Parathyroid adenoma (tissue), 2 donors: Measurements from ENCODE around the gene DUSP15.

Source experiments
- H2AFZ ChIP-seq: fragments of 300-600 bp; sonication (generic); one replicate; pipeline ENCODE4 v1.7.0; 2017; ENCODE audit warnings: antibody characterized with exemption, mild to moderate bottlenecking
- H3K27ac ChIP-seq: fragments of 300-600 bp; sonication (generic); one replicate; pipeline ENCODE4 v1.7.0; 2017
- H3K27me3 ChIP-seq: fragments of 300-600 bp; sonication (generic); one replicate; pipeline ENCODE4 v1.7.0; 2017; ENCODE audit warnings: low read length; ENCODE audit not compliant: control insufficient read depth, insufficient read depth
- H3K36me3 ChIP-seq: fragments of 300-600 bp; sonication (generic); one replicate; pipeline ENCODE4 v1.7.0; 2017; ENCODE audit warnings: low read length; ENCODE audit not compliant: control insufficient read depth, insufficient read depth
- H3K4me1 ChIP-seq: fragments of 300-600 bp; sonication (generic); one replicate; pipeline ENCODE4 v1.7.0; 2017; ENCODE audit warnings: control low read depth
- H3K4me2 ChIP-seq: fragments of 300-600 bp; sonication (generic); one replicate; pipeline ENCODE4 v1.7.0; 2017; ENCODE audit warnings: low read length
- H3K4me3 ChIP-seq: fragments of 300-600 bp; sonication (generic); one replicate; pipeline ENCODE4 v1.7.0; 2017; ENCODE audit warnings: low read depth, low read length
- H3K79me2 ChIP-seq: fragments of 300-600 bp; sonication (generic); one replicate; pipeline ENCODE4 v1.7.0; 2017; ENCODE audit warnings: control low read depth
- H3K9ac ChIP-seq: fragments of 300-600 bp; sonication (generic); one replicate; pipeline ENCODE4 v1.7.0; 2017; ENCODE audit warnings: mild to moderate bottlenecking
- H3K9me3 ChIP-seq: fragments of 300-600 bp; sonication (generic); one replicate; pipeline ENCODE4 v1.7.0; 2017; ENCODE audit warnings: low read length; ENCODE audit not compliant: control insufficient read depth
- CTCF ChIP-seq: fragments of 300-600 bp; sonication (generic); IDR thresholded peaks from one replicate; pipeline ENCODE4 v1.7.0; 2017; ENCODE audit warnings: antibody characterized with exemption, mild to moderate bottlenecking
- donor health status: primary hyperparathyroidism.

DUSP15 gene

GRCh38 chr20:31813611-31814010 lies 56.7 kb downstream of the DUSP15 start:
- no peaks in the 10 kb centered on the region for H3K36me3 ChIP-seq
- no peaks in the 10 kb centered on the region for H3K79me2 ChIP-seq
- no peak overlapping the region for H2AFZ ChIP-seq
- H3K9me3 ChIP-seq: no peaks in the 10 kb centered on the region
- no peak overlapping the region for H3K9ac ChIP-seq
- TF ChIP-seq CTCF: no peak
- no peaks in the 10 kb centered on the region for H3K27me3 ChIP-seq
- no peak overlapping the region for H3K4me3 ChIP-seq
- H3K27ac ChIP-seq: no peak overlapping the region
- no peak overlapping the region for H3K4me2 ChIP-seq
- H3K4me1 ChIP-seq: peaks cover 5% of the 10 kb centered on the region

GRCh38 chr20:31811796-31812728 lies 58.3 kb downstream of the DUSP15 start:
- H3K79me2 ChIP-seq: no peaks in the 10 kb centered on the region
- peak overlapping the region; percentile 4 for H2AFZ ChIP-seq
- H3K27ac ChIP-seq: no peak overlapping the region
- no peaks in the 10 kb centered on the region for H3K36me3 ChIP-seq
- H3K4me1 ChIP-seq: peaks cover 5% of the 10 kb centered on the region
- no peak overlapping the region for H3K4me2 ChIP-seq
- no peak overlapping the region for H3K4me3 ChIP-seq
- no peak for TF ChIP-seq CTCF
- no peaks in the 10 kb centered on the region for H3K27me3 ChIP-seq
- no peak overlapping the region for H3K9ac ChIP-seq
- H3K9me3 ChIP-seq: no peaks in the 10 kb centered on the region

GRCh38 chr20:31811198-31811597 lies 59.1 kb downstream of the DUSP15 start:
- Histone ChIP-seq H3K27ac (no peak overlapping the region), H3K9me3 (no peaks in the 10 kb centered on the region), H2AFZ (no peak overlapping the region), H3K4me2 (no peak overlapping the region), H3K9ac (no peak overlapping the region), H3K27me3 (no peaks in the 10 kb centered on the region), H3K79me2 (no peaks in the 10 kb centered on the region), H3K36me3 (no peaks in the 10 kb centered on the region), H3K4me3 (no peak overlapping the region), H3K4me1 (peaks cover 14% of the 10 kb centered on the region)
- TF ChIP-seq CTCF: no peak
